HCT116 (cell line): Measurements from ENCODE around the gene ETDB. TPM values are rescaled to one million over a fixed set of nuclear protein-coding genes. Genes with fewer than 3 reads are reported as not detected.

Experiments
- total RNA-seq: library from RNA; stranded (reverse); gene quantifications from one replicate; pipeline ENCODE4 v1.2.1, GENCODE V29; 2021; ENCODE audit not compliant: unreplicated experiment

The ETDB gene
- total RNA-seq, 1 experiment from 2014 or later, result not detected

Other genes starting within 250 kb of the ETDB start
- gene MOSPD1, start 205.3 kb downstream of the ETDB start, total RNA-seq, result 61.3 TPM
- not detected for gene SMIM10, start 129.5 kb downstream of the ETDB start, total RNA-seq
- not detected for gene RTL8B, start 98.0 kb downstream of the ETDB start, total RNA-seq
- 40.3 TPM for gene RTL8C, start 88.2 kb downstream of the ETDB start, total RNA-seq
- gene RTL8A, start 68.4 kb downstream of the ETDB start, total RNA-seq, result 54.8 TPM
- 0.39 TPM for gene SMIM10L2B, start 21.8 kb downstream of the ETDB start, total RNA-seq
- not detected for gene CT55, start 50.9 kb upstream of the ETDB start, total RNA-seq
- gene ETDA, start 131.5 kb upstream of the ETDB start, total RNA-seq, result not detected
- gene ETDC, start 189.0 kb upstream of the ETDB start, total RNA-seq, result not detected
- gene ZNF75D, start 223.6 kb upstream of the ETDB start, total RNA-seq, result 4.4 TPM
- 4.7 TPM for gene ZNF449, start 224.3 kb upstream of the ETDB start, total RNA-seq